ENCODE results near the gene STK36. TPM values are rescaled to one million over a fixed set of nuclear protein-coding genes. Genes with fewer than 3 reads are reported as not detected.

Gene STK36
- total RNA-seq, 1 experiment from 2014 or later, result 47.7 TPM

DNA sequence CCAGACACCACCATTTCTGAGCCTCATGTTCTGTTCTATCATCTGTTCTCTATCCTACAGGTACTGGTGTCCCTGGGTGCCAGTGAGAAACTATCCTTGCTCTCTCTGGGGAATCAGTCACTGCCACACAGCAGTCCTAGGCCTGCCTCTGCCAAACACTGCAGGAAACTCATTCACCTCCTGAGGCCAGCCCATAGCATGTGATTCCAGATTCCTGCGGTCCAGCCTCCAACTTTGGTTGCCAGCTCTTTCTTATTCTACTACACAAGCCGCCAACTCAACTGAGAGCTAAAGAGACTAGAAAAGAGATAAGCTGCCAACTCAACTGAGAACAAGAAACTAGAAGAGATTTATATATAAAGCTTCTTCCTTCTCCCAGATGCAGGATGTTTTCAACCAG is 29.9 kb downstream of the STK36 start (continued):
- TF ChIP-seq IRF2 (CRISPR knock-in tag; IDR thresholded peaks at IDR 0.05; ENCODE audit: borderline replicate concordance, low read depth) (no peak), ZBTB21 (CRISPR knock-in tag; IDR thresholded peaks at IDR 0.05; ENCODE audit: borderline replicate concordance) (no peak), JUN (CRISPR knock-in tag; IDR thresholded peaks at IDR 0.05) (no peak)

DNA sequence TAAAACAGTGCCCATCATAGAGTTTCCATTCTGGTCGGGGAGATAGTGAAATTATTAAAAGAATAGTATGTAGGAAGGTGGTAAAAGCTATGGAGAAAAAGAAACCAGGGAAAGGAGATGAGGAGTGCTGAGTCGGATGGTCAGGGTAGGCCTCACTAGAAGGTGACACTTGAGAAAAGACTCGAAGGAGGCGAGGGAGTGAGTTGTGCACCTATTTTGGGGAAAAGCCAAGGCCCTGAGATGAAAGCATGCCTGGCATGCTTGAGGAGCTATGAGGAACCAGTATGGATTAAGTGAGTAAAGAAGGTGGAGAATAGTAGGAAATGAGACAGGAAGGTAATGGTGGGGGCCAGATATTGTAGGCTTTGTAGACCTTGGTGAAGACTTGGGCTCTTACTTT is 31.5 kb downstream of the STK36 start:
- Mint-ChIP-seq H3K9me3 (peaks cover 4% of the 10 kb centered on the region), H3K27ac (no peak overlapping the region), H3K4me1 (no peaks in the 10 kb centered on the region), H3K4me3 (no peak overlapping the region), H3K36me3 (peaks cover 8% of the 10 kb centered on the region; the same call in 1 of the 2 replicates), H3K27me3 (ENCODE audit: low read depth) (no peaks in the 10 kb centered on the region; the same call in 1 of the 2 replicates)
- CTCF ChIA-PET, result interaction anchor here (3.4 kb wide), 1 partner anchor 16 kb away, joined by 11 read pairs; no protein-coding TSS in a partner anchor
- POLR2A ChIA-PET, result no interaction called here
- TF ChIP-seq, protein P1, sequence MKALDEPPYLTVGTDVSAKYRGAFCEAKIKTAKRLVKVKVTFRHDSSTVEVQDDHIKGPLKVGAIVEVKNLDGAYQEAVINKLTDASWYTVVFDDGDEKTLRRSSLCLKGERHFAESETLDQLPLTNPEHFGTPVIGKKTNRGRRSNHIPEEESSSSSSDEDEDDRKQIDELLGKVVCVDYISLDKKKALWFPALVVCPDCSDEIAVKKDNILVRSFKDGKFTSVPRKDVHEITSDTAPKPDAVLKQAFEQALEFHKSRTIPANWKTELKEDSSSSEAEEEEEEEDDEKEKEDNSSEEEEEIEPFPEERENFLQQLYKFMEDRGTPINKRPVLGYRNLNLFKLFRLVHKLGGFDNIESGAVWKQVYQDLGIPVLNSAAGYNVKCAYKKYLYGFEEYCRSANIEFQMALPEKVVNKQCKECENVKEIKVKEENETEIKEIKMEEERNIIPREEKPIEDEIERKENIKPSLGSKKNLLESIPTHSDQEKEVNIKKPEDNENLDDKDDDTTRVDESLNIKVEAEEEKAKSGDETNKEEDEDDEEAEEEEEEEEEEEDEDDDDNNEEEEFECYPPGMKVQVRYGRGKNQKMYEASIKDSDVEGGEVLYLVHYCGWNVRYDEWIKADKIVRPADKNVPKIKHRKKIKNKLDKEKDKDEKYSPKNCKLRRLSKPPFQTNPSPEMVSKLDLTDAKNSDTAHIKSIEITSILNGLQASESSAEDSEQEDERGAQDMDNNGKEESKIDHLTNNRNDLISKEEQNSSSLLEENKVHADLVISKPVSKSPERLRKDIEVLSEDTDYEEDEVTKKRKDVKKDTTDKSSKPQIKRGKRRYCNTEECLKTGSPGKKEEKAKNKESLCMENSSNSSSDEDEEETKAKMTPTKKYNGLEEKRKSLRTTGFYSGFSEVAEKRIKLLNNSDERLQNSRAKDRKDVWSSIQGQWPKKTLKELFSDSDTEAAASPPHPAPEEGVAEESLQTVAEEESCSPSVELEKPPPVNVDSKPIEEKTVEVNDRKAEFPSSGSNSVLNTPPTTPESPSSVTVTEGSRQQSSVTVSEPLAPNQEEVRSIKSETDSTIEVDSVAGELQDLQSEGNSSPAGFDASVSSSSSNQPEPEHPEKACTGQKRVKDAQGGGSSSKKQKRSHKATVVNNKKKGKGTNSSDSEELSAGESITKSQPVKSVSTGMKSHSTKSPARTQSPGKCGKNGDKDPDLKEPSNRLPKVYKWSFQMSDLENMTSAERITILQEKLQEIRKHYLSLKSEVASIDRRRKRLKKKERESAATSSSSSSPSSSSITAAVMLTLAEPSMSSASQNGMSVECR (CRISPR knock-in tag; IDR thresholded peaks at IDR 0.05; ENCODE audit: borderline replicate concordance), result no peak
- TF ChIP-seq, protein P2, sequence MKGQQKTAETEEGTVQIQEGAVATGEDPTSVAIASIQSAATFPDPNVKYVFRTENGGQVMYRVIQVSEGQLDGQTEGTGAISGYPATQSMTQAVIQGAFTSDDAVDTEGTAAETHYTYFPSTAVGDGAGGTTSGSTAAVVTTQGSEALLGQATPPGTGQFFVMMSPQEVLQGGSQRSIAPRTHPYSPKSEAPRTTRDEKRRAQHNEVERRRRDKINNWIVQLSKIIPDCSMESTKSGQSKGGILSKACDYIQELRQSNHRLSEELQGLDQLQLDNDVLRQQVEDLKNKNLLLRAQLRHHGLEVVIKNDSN (CRISPR knock-in tag; IDR thresholded peaks at IDR 0.05), result no peak
- TF ChIP-seq CBFB (CRISPR knock-in tag; IDR thresholded peaks at IDR 0.05; ENCODE audit: low read depth) (no peak), ZNF671 (CRISPR knock-in tag; IDR thresholded peaks at IDR 0.05) (no peak), TEAD4 (CRISPR knock-in tag; IDR thresholded peaks at IDR 0.05) (no peak), GABPB1 (CRISPR knock-in tag; IDR thresholded peaks at IDR 0.05) (no peak), FOXP1 (CRISPR knock-in tag; IDR thresholded peaks at IDR 0.05; ENCODE audit: borderline replicate concordance) (no peak), ZNF121 (CRISPR knock-in tag; IDR thresholded peaks at IDR 0.05) (no peak), NFE2L1 (CRISPR knock-in tag; IDR thresholded peaks at IDR 0.05) (no peak), KAT7 (CRISPR knock-in tag; IDR thresholded peaks at IDR 0.05; ENCODE audit: borderline replicate concordance) (no peak), ZNF138 (CRISPR knock-in tag; conservative IDR thresholded peaks at IDR 0.05) (no peak), SP1 (CRISPR knock-in tag; conservative IDR thresholded peaks at IDR 0.05) (no peak), ZNF396 (CRISPR knock-in tag; IDR thresholded peaks at IDR 0.05; ENCODE audit: borderline replicate concordance) (no peak), NR3C1 (CRISPR knock-in tag; conservative IDR thresholded peaks at IDR 0.05; ENCODE audit: low read depth) (no peak), SOX15 (CRISPR knock-in tag; IDR thresholded peaks at IDR 0.05) (no peak), ZNF423 (CRISPR knock-in tag; IDR thresholded peaks at IDR 0.05) (no peak), CREB1 (CRISPR knock-in tag; IDR thresholded peaks at IDR 0.05) (no peak)
- TF ChIP-seq, protein P3, sequence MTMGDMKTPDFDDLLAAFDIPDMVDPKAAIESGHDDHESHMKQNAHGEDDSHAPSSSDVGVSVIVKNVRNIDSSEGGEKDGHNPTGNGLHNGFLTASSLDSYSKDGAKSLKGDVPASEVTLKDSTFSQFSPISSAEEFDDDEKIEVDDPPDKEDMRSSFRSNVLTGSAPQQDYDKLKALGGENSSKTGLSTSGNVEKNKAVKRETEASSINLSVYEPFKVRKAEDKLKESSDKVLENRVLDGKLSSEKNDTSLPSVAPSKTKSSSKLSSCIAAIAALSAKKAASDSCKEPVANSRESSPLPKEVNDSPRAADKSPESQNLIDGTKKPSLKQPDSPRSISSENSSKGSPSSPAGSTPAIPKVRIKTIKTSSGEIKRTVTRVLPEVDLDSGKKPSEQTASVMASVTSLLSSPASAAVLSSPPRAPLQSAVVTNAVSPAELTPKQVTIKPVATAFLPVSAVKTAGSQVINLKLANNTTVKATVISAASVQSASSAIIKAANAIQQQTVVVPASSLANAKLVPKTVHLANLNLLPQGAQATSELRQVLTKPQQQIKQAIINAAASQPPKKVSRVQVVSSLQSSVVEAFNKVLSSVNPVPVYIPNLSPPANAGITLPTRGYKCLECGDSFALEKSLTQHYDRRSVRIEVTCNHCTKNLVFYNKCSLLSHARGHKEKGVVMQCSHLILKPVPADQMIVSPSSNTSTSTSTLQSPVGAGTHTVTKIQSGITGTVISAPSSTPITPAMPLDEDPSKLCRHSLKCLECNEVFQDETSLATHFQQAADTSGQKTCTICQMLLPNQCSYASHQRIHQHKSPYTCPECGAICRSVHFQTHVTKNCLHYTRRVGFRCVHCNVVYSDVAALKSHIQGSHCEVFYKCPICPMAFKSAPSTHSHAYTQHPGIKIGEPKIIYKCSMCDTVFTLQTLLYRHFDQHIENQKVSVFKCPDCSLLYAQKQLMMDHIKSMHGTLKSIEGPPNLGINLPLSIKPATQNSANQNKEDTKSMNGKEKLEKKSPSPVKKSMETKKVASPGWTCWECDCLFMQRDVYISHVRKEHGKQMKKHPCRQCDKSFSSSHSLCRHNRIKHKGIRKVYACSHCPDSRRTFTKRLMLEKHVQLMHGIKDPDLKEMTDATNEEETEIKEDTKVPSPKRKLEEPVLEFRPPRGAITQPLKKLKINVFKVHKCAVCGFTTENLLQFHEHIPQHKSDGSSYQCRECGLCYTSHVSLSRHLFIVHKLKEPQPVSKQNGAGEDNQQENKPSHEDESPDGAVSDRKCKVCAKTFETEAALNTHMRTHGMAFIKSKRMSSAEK (CRISPR knock-in tag; IDR thresholded peaks at IDR 0.05; ENCODE audit: borderline replicate concordance), result no peak
- TF ChIP-seq, protein P4, sequence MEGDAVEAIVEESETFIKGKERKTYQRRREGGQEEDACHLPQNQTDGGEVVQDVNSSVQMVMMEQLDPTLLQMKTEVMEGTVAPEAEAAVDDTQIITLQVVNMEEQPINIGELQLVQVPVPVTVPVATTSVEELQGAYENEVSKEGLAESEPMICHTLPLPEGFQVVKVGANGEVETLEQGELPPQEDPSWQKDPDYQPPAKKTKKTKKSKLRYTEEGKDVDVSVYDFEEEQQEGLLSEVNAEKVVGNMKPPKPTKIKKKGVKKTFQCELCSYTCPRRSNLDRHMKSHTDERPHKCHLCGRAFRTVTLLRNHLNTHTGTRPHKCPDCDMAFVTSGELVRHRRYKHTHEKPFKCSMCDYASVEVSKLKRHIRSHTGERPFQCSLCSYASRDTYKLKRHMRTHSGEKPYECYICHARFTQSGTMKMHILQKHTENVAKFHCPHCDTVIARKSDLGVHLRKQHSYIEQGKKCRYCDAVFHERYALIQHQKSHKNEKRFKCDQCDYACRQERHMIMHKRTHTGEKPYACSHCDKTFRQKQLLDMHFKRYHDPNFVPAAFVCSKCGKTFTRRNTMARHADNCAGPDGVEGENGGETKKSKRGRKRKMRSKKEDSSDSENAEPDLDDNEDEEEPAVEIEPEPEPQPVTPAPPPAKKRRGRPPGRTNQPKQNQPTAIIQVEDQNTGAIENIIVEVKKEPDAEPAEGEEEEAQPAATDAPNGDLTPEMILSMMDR (IDR thresholded peaks at IDR 0.05), result no peak
- DNase-seq (ENCODE audit: low spot score) (no peak), ATAC-seq (no peak)

Data from WTC11 (cell line).